KMS-11 (cell line): ENCODE results near the gene CADPS2.

ENCODE experiments used
- H2AFZ ChIP-seq: fragments of 200-600 bp; sonication (generic); 2 replicates; pipeline ENCODE4 v1.6.1; 2016; ENCODE audit warnings: antibody characterized with exemption, mixed run types, low read depth
- H3K27ac ChIP-seq: fragments of 200-600 bp; sonication (generic); 2 replicates; pipeline ENCODE4 v1.6.1; 2016; ENCODE audit warnings: mild to moderate bottlenecking, mixed run types
- H3K27me3 ChIP-seq: fragments of 200-600 bp; sonication (generic); 2 replicates; pipeline ENCODE4 v1.6.1; 2017; ENCODE audit warnings: mild to moderate bottlenecking, low read depth, mixed run types, moderate library complexity; ENCODE audit not compliant: insufficient read depth
- H3K36me3 ChIP-seq: fragments of 200-600 bp; sonication (generic); 2 replicates; pipeline ENCODE4 v1.6.1; 2017; ENCODE audit warnings: mild to moderate bottlenecking, mixed run types; ENCODE audit not compliant: insufficient read depth
- H3K4me1 ChIP-seq: fragments of 200-600 bp; sonication (generic); 2 replicates; pipeline ENCODE4 v1.6.1; 2016; ENCODE audit warnings: mild to moderate bottlenecking, low read depth, mixed run types; ENCODE audit not compliant: poor library complexity, severe bottlenecking
- H3K4me2 ChIP-seq: fragments of 200-600 bp; sonication (generic); 2 replicates; pipeline ENCODE4 v1.7.0; 2016; ENCODE audit warnings: mild to moderate bottlenecking, mixed run types
- H3K4me3 ChIP-seq: fragments of 200-600 bp; sonication (generic); IDR thresholded peaks from 2 replicates; pipeline ENCODE4 v1.6.1; 2017; ENCODE audit warnings: low read depth, low read length, mixed read lengths; ENCODE audit not compliant: insufficient read depth
- H3K79me2 ChIP-seq: fragments of 200-600 bp; sonication (generic); 2 replicates; pipeline ENCODE4 v1.6.1; 2016; ENCODE audit warnings: low read depth, mixed run types; ENCODE audit not compliant: insufficient read depth
- H3K9ac ChIP-seq: fragments of 200-600 bp; sonication (generic); 2 replicates; pipeline ENCODE4 v1.6.1; 2016; ENCODE audit warnings: mild to moderate bottlenecking, mixed run types
- H4K20me1 ChIP-seq: fragments of 200-600 bp; sonication (generic); 2 replicates; pipeline ENCODE4 v1.6.1; 2016; ENCODE audit warnings: mild to moderate bottlenecking, mixed run types; ENCODE audit not compliant: insufficient read depth
- CTCF ChIP-seq: fragments of 200-600 bp; sonication (generic); conservative IDR thresholded peaks from 2 replicates; pipeline ENCODE4 v1.6.1; 2017; ENCODE audit warnings: low read depth, mild to moderate bottlenecking, antibody characterized with exemption, low read length, moderate library complexity, mixed read lengths

Gene CADPS2

GRCh38 chr7:122546496-122546895 lies 339.8 kb downstream of the CADPS2 start:
- no peaks in the 10 kb centered on the region for H3K27me3 ChIP-seq
- no peaks in the 10 kb centered on the region for H3K79me2 ChIP-seq
- H3K36me3 ChIP-seq: no peaks in the 10 kb centered on the region
- no peak overlapping the region for H2AFZ ChIP-seq
- H3K9ac ChIP-seq: no peak overlapping the region
- no peak for TF ChIP-seq CTCF
- H4K20me1 ChIP-seq: no peaks in the 10 kb centered on the region
- H3K27ac ChIP-seq: no peak overlapping the region
- no peak overlapping the region for H3K4me2 ChIP-seq
- H3K4me3 ChIP-seq: no peak overlapping the region
- H3K4me1 ChIP-seq: peaks cover 6% of the 10 kb centered on the region

- Histone ChIP-seq H3K9ac (no peak overlapping the region), H4K20me1 (no peaks in the 10 kb centered on the region), H3K4me2 (no peak overlapping the region), H3K36me3 (no peaks in the 10 kb centered on the region), H3K27ac (no peak overlapping the region), H3K4me1 (peaks cover 6% of the 10 kb centered on the region), H3K4me3 (no peak overlapping the region), H3K79me2 (no peaks in the 10 kb centered on the region), H3K27me3 (no peaks in the 10 kb centered on the region), H2AFZ (no peak overlapping the region)
- no peak for TF ChIP-seq CTCF
Measured at GRCh38 chr7:122544463-122544862, 341.8 kb downstream of the CADPS2 start.

GRCh38 chr7:122543891-122544290 lies 342.4 kb downstream of the CADPS2 start:
- H3K9ac ChIP-seq: no peak overlapping the region
- H3K4me1 ChIP-seq: peaks cover 6% of the 10 kb centered on the region
- H4K20me1 ChIP-seq: no peaks in the 10 kb centered on the region
- H3K27ac ChIP-seq: no peak overlapping the region
- H3K4me3 ChIP-seq: no peak overlapping the region
- H3K36me3 ChIP-seq: no peaks in the 10 kb centered on the region
- no peaks in the 10 kb centered on the region for H3K27me3 ChIP-seq
- H3K4me2 ChIP-seq: no peak overlapping the region
- no peak for TF ChIP-seq CTCF
- H3K79me2 ChIP-seq: no peaks in the 10 kb centered on the region
- no peak overlapping the region for H2AFZ ChIP-seq

- H2AFZ ChIP-seq: no peak overlapping the region
- H3K9ac ChIP-seq: no peak overlapping the region
- H3K4me2 ChIP-seq: no peak overlapping the region
Measured at GRCh38 chr7:122543166-122543565, 343.1 kb downstream of the CADPS2 start.

More at GRCh38 chr7:122543166-122543565, 343.1 kb downstream of the CADPS2 start:
- Histone ChIP-seq H3K27me3 (no peaks in the 10 kb centered on the region), H3K4me1 (peaks cover 6% of the 10 kb centered on the region), H3K36me3 (no peaks in the 10 kb centered on the region), H4K20me1 (no peaks in the 10 kb centered on the region), H3K4me3 (no peak overlapping the region), H3K27ac (no peak overlapping the region), H3K79me2 (no peaks in the 10 kb centered on the region)
- TF ChIP-seq CTCF: no peak
